Uterus (tissue), 2 donors: ENCODE results near the gene CCDC70.

Experiments used
- CTCF ChIP-seq, 4 experiments: fragments of 200-600 bp in 2 of 4; fragments of 450-650 bp in 2 of 4; sonication (generic) in 2 of 4; IDR thresholded peaks; one replicate each; pipeline ENCODE4 v1.5.1; 2016 to 2019; ENCODE audit warnings: antibody characterized with exemption in 4 of 4, mild to moderate bottlenecking in 2 of 4, moderate library complexity in 1 of 4
- POLR2A ChIP-seq, 2 donors: fragments of 450-650 bp; IDR thresholded peaks; one replicate each; pipeline ENCODE4 v1.6.1; 2016; ENCODE audit warnings: antibody characterized with exemption in 2 of 2, mild to moderate bottlenecking in 1 of 2, moderate library complexity in 1 of 2

DNA sequence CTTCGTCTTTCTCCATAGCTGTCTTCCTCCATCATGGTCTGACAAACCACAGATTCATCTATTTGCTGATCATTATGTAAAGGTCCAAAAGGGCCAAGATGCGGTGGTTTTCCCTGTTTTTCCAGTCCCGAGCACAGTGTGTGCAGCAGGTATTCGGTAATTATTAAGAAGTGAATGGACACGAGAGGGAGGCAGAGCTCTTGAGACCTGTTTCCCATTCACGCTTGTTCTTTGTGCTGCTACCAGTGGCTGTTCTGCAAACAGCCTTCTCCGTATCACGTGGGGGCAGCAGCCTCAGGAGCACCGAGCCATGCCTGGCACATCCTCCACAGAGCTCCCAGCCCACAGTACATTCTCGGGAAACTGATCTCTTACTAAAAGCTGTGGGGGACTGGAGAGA lies 50.3 kb downstream of the CCDC70 start:
- no peak for TF ChIP-seq POLR2A (IDR thresholded peaks at IDR 0.05)
- TF ChIP-seq CTCF (IDR thresholded peaks at IDR 0.05) = peak in 1 of 4 experiments; percentile 5
